GM19099 (cell line): Measurements from ENCODE around the gene XYLT2.
A peak's percentile ranks its signal among the peaks of the same experiment; 100 is the strongest.

Experiments
- POLR2A ChIP-seq: IDR thresholded peaks from 3 replicates; pipeline ENCODE4 v1.6.1; 2011; ENCODE audit warnings: low read depth; ENCODE audit not compliant: insufficient read length; ENCODE audit errors: extremely low read depth

XYLT2 gene

GRCh38 chr17:50364715-50365114 is 18.8 kb downstream of the XYLT2 start:
- no peak for TF ChIP-seq POLR2A

GRCh38 chr17:50365165-50365564 is 19.2 kb downstream of the XYLT2 start:
- no peak for TF ChIP-seq POLR2A

GRCh38 chr17:50365649-50366393 is 19.9 kb downstream of the XYLT2 start:
- no peak for TF ChIP-seq POLR2A

- TF ChIP-seq POLR2A, result no peak
These were observed 21.5 kb downstream of the XYLT2 start for GRCh38 chr17:50367401-50367800.

- no peak for TF ChIP-seq POLR2A
These were observed 24.1 kb downstream of the XYLT2 start for GRCh38 chr17:50370052-50370451.

- no peak for TF ChIP-seq POLR2A
These were observed 25.6 kb downstream of the XYLT2 start for GRCh38 chr17:50371526-50371925.

- no peak for TF ChIP-seq POLR2A
These were observed 26.4 kb downstream of the XYLT2 start for GRCh38 chr17:50372222-50372757.

GRCh38 chr17:50372758-50373556 is 27.0 kb downstream of the XYLT2 start, which contains the start of the genes EME1 and MRPL27:
Gene EME1 (plus strand): TSS chr17:50373229. CDS start chr17:50375209, 1,980 bp downstream.
Gene MRPL27 (minus strand): TSS chr17:50373184. CDS start chr17:50373170, 14 bp downstream.
- peak; percentile 95 for TF ChIP-seq POLR2A

- no peak for TF ChIP-seq POLR2A
These were observed 27.8 kb downstream of the XYLT2 start for GRCh38 chr17:50373705-50374104.

- TF ChIP-seq POLR2A, result no peak
These were observed 30.1 kb downstream of the XYLT2 start for GRCh38 chr17:50375858-50376538.

- no peak for TF ChIP-seq POLR2A
These were observed 33.6 kb downstream of the XYLT2 start for GRCh38 chr17:50379351-50380132.

- peak; percentile 15 for TF ChIP-seq POLR2A
These were observed 34.7 kb downstream of the XYLT2 start for GRCh38 chr17:50380369-50381259.

GRCh38 chr17:50381260-50381815 is 35.4 kb downstream of the XYLT2 start:
- no peak for TF ChIP-seq POLR2A
